Measurements from ENCODE around the gene NEDD9. TPM values are rescaled to one million over a fixed set of nuclear protein-coding genes. Genes with fewer than 3 reads are reported as not detected.
A peak's percentile ranks its signal among the peaks of the same experiment; 100 is the strongest.

NEDD9 gene
- total RNA-seq, 1 donor from 2014 or later = 36.9 TPM

DNA sequence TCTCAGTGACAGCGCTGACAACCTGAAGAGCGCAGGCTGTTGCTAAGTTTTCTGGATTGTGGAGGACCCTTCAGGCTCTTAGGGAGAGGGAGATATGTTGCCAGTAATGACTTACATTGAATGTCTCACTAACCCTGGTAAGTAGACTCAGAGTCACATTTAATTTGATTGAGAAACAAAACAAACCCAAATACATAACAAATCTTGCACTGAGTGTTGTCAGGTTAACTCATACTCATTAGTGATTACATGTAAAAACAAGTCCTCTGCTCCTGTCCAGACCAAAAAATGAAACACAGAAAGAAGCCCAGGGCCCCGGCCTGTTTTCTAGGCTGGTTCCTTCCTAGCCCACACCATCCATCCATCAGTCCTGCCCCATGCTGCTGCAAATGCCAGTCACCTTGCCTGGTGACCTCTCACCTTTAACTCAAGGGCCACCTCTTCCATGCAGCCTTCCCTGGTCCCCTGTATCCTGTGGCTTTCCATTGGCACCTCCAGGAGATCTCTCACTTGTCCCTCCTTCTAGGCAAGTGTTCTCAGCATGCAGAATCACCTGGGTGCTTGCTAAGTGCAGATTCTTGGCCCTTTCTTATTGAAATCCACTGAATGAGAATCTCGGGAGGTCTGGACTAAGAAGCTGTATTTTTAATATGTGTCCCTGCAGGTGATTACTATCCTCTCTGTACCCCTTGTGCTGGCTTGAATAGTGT is 86.2 kb downstream of the NEDD9 start:
- no peak for DNase-seq
- H3K27ac Mint-ChIP-seq = no peak overlapping the region

GRCh38 chr6:11144393-11144851 is 88.0 kb downstream of the NEDD9 start:
- no peaks in the 10 kb centered on the region for H3K9me3 Mint-ChIP-seq
- no peaks in the 10 kb centered on the region for H3K36me3 Mint-ChIP-seq (ENCODE audit: low read depth)
- H3K4me1 Mint-ChIP-seq = peaks cover 13% of the 10 kb centered on the region
- no peak overlapping the region for H3K27ac Mint-ChIP-seq
- H3K4me3 Mint-ChIP-seq = no peak overlapping the region
- peak; percentile 93 for DNase-seq
- H3K27me3 Mint-ChIP-seq = no peaks in the 10 kb centered on the region
- intact Hi-C loops (cut with micrococcal nuclease) = loop anchor here (1.0 to 10.0 kb wide), 6 partner anchors 28 to 431 kb away; partner anchors contain the start of gene SMIM13

More for the DNA sequence above, 86.2 kb downstream of the NEDD9 start:
- H3K4me1 Mint-ChIP-seq = peaks cover 10% of the 10 kb centered on the region
- H3K9me3 Mint-ChIP-seq = no peaks in the 10 kb centered on the region
- H3K4me3 Mint-ChIP-seq = no peak overlapping the region
- no peaks in the 10 kb centered on the region for H3K27me3 Mint-ChIP-seq
- intact Hi-C loops (cut with micrococcal nuclease) = loop anchor here (10.0 kb wide), 1 partner anchor 191 kb away; no protein-coding TSS in a partner anchor
- H3K36me3 Mint-ChIP-seq (ENCODE audit: low read depth) = no peaks in the 10 kb centered on the region

- peaks cover 3% of the 10 kb centered on the region for H3K9me3 Mint-ChIP-seq
- H3K4me1 Mint-ChIP-seq = peaks cover 21% of the 10 kb centered on the region
- intact Hi-C loops (cut with micrococcal nuclease) = loop anchor here (1.0 to 10.0 kb wide), 6 partner anchors 29 to 432 kb away; partner anchors contain the start of gene SMIM13
- no peak overlapping the region for H3K27ac Mint-ChIP-seq
- H3K36me3 Mint-ChIP-seq (ENCODE audit: low read depth) = no peaks in the 10 kb centered on the region
- DNase-seq = no peak
- H3K4me3 Mint-ChIP-seq = no peak overlapping the region
- H3K27me3 Mint-ChIP-seq = no peaks in the 10 kb centered on the region
Observed at GRCh38 chr6:11143394-11144371, 88.8 kb downstream of the NEDD9 start.

GRCh38 chr6:11142296-11143027 is 90.0 kb downstream of the NEDD9 start:
- Mint-ChIP-seq H3K27ac (peak overlapping the region; percentile 15), H3K27me3 (no peaks in the 10 kb centered on the region)

GRCh38 chr6:11141295-11141694 is 91.2 kb downstream of the NEDD9 start:
- Mint-ChIP-seq H3K4me1 (peaks cover 22% of the 10 kb centered on the region), H3K36me3 (ENCODE audit: low read depth) (no peaks in the 10 kb centered on the region), H3K4me3 (no peak overlapping the region), H3K27me3 (no peaks in the 10 kb centered on the region), H3K9me3 (peaks cover 3% of the 10 kb centered on the region), H3K27ac (no peak overlapping the region)
- DNase-seq = no peak
- intact Hi-C loops (cut with micrococcal nuclease) = loop anchor here (5.0 to 10.0 kb wide), 3 partner anchors 49 to 271 kb away; partner anchors contain the start of gene SMIM13

More at GRCh38 chr6:11142296-11143027, 90.0 kb downstream of the NEDD9 start:
- DNase-seq = no peak
- Mint-ChIP-seq H3K4me1 (peaks cover 23% of the 10 kb centered on the region), H3K36me3 (ENCODE audit: low read depth) (no peaks in the 10 kb centered on the region), H3K9me3 (peaks cover 3% of the 10 kb centered on the region), H3K4me3 (no peak overlapping the region)
- intact Hi-C loops (cut with micrococcal nuclease) = loop anchor here (5.0 to 10.0 kb wide), 3 partner anchors 50 to 270 kb away; partner anchors contain the start of gene SMIM13

DNA sequence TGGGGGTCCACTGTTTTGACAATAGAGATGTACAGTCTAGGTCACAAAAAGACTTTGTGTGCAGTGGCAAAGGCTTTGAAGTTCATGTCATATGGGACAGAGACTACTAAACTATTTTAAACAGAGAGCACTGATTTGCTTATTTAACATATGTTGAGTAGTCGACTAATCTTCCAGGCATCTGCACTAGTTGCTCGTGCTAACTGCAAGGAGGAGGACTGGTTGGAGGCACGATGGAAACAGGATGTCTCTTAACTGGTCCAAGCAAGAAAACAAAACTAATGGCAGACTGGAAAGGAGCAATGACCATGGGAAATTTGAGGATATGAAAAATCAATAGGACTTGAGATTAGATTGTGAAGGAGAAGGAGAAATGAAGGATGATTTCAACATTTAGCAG is 92.4 kb downstream of the NEDD9 start:
- H3K27ac Mint-ChIP-seq = no peak overlapping the region
- H3K9me3 Mint-ChIP-seq = peaks cover 3% of the 10 kb centered on the region
- no peak overlapping the region for H3K4me3 Mint-ChIP-seq
- no peaks in the 10 kb centered on the region for H3K27me3 Mint-ChIP-seq
- peaks cover 9% of the 10 kb centered on the region for H3K36me3 Mint-ChIP-seq (ENCODE audit: low read depth)
- H3K4me1 Mint-ChIP-seq = peaks cover 21% of the 10 kb centered on the region
- no peak for DNase-seq
- intact Hi-C loops (cut with micrococcal nuclease) = loop anchor here (5.0 to 10.0 kb wide), 3 partner anchors 48 to 272 kb away; partner anchors contain the start of gene SMIM13

DNA sequence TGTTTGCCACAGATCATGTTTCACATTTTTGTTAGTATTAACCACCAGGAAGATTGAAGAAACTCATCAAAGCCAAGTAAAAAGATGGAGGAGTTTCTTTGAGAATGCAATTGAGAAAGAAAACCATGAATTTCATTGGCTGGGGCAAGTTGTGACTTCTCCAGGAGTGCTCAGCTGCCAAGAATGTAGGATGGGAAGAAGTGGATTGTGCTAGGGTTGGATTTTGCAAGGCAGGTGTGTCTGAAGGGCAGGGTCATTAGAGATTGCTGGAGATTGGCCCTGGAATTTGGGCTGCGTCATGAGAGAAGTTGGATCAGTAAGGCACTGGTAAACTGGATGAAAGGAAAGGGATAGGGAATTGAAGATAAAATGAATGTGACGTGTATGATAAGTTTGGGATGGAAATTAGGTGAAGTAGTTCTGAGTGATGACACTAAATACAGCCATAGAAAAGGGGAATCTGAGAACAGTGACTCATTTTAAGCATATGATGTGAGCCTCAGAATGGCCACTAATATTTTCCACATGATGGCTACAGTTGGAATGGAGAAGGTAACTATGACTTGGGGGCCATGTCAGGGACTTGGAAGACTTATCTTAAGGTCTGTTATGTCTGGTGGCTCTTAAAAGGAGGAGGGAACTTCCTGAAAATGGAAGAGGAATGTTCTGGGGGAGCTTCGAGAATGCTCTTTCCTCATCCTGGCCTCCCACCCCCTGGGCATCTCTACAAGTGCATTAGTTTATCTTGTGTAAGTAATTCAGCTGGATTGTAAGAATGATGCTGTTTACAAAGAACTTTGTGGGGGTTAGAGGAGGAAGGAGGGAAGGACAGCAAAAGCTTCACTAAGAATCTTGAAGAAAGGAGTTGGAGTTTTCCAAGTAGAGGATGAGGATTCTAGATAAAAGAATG is 93.2 kb downstream of the NEDD9 start:
- no peaks in the 10 kb centered on the region for H3K27me3 Mint-ChIP-seq
- no peak for DNase-seq
- peaks cover 3% of the 10 kb centered on the region for H3K9me3 Mint-ChIP-seq
- peaks cover 19% of the 10 kb centered on the region for H3K4me1 Mint-ChIP-seq
- intact Hi-C loops (cut with micrococcal nuclease) = no loop called here
- H3K4me3 Mint-ChIP-seq = no peak overlapping the region
- H3K27ac Mint-ChIP-seq = peak overlapping the region; percentile 73
- H3K36me3 Mint-ChIP-seq (ENCODE audit: low read depth) = peaks cover 14% of the 10 kb centered on the region

- H3K4me1 Mint-ChIP-seq = peaks cover 13% of the 10 kb centered on the region
- H3K36me3 Mint-ChIP-seq (ENCODE audit: low read depth) = peaks cover 15% of the 10 kb centered on the region
- no peak overlapping the region for H3K27ac Mint-ChIP-seq
- DNase-seq = no peak
- no peaks in the 10 kb centered on the region for H3K27me3 Mint-ChIP-seq
- H3K4me3 Mint-ChIP-seq = no peak overlapping the region
- peaks cover 3% of the 10 kb centered on the region for H3K9me3 Mint-ChIP-seq
- intact Hi-C loops (cut with micrococcal nuclease) = no loop called here
Observed at GRCh38 chr6:11136809-11137208, 95.7 kb downstream of the NEDD9 start.

Other genes with a start within 250 kb of the NEDD9 start
- not detected in 2 replicates for gene ELOVL2, start 188.4 kb downstream of the NEDD9 start, total RNA-seq
- 15.2 and 15.6 TPM in 2 replicates for gene SMIM13, start 138.8 kb downstream of the NEDD9 start, total RNA-seq
- not detected in 2 replicates for gene ERVFRD-1, start 120.9 kb downstream of the NEDD9 start, total RNA-seq